Measurements from ENCODE around the gene ZFTA.
"Not testable (repeated sequence)": the region's sequence is repeated elsewhere in the genome, so short reads cannot be mapped to it uniquely, and the experiment has no call there.

Gene ZFTA

DNA sequence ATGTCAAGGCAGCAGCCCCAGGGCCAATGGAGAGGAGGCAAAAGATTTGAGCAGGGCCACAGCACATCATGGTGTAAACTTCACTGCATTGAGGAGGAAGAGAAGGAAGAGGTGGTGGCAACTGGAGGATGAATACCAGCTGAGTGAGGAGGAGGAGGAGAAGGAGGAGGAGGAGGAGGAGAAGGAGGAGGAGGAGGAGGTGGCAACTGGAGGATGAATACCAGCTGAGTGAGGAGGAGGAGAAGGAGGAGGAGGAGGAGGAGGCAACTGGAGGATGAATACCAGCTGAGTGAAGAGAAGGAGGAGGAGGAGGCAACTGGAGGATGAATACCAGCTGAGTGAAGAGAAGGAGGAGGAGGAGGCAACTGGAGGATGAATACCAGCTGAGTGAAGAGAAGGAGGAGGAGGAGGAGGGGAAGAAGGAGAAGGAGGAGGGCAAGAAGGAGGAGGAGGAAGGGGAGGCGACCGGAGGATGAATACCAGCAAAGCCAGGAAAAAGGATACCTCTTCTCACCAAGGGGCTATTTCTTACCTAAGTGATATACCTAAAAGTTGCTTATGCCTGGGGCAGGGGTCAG, 3.3 kb upstream of the ZFTA start:
- DNase-seq: not testable (repeated sequence)

DNA sequence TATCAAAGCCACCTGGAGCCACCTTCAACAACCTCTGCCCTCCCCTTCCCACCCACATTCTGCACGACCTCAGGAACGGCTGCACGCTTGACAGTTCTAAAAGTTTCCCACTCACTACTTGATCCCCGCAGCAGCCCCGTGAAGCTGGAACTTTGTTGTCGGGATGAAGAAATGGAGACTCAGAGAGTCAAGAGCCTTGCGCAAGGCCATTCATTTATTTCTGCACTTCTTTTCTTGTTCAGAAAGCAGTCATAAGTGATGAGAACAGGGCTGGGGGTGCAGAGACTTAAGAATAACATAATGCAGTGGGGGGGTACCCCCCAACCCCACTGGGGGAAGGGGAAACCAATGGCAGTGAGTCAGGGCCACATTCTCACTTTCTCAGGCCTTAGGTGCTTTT, 2.2 kb upstream of the ZFTA start:
- DNase-seq: no peak

DNA sequence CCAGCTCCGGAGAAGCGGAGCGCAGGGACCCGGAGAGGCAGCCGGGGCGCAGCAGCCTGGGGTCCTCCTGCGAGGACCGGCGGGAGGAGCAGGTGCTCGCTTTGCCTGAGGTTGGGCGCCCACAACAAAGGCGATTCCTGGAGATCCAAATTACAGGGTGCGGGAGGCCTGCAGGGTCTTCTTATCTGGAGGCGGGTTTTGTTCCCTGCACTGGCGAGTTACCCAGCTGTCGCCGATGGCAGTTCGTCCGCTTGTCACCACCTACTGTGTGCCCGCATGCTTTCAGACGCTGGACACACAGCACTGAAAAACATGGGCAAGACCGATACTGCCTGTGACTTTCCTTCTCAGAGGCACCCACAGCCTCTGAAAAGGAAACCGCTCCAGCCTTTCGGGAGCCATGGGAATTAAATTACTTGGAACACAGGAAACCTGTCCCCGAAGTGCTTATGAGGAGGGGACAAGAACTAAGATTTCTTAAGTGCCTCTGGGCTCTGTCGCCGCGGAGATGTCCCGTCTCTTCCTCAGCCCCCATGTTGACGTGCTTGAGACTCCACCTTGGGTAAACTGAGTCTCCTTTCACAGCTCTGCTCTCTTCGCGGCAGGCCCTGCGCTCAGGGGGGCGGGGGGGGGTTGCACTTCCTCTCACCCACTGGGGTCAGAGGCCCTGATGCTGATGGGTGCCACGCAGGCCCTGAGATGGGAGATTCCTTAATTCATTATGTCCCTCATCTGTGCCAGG, 1.3 kb upstream of the ZFTA start:
- no peak for DNase-seq

DNA sequence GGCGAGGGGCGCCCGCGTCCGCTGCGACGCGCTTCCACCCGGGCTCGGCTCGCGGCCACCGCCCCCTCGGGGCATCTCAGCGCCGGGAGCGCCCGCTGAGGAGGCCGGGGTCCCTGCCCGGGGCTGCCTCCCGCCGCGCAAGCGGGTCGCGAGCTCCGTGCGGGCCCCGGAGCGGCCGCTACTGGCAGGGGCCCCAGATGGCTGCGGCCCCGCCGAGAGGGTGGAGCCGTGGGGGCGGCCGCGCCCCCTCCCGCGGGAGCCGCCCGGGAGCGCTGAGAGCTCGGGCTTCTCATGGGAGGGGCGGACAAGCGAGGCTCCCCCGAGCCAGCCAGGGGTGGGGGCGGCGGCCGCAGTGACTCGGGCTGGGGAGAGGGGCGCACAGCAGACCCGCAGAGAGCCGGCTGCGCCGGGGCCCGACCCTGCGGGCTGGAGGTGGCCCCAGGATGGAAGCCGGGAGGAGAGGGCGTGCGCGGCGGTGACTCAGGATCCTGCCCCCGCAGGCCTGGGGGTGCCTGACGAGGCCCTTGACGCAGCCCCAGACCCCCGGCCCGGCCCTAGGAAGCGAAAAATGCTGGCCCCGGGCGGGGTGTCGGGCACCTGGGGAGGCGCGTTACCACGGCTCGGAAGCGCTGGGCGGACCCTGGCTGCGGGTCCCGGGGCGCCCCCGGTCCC, 603 bp upstream of the ZFTA start:
- no peak for DNase-seq

DNA sequence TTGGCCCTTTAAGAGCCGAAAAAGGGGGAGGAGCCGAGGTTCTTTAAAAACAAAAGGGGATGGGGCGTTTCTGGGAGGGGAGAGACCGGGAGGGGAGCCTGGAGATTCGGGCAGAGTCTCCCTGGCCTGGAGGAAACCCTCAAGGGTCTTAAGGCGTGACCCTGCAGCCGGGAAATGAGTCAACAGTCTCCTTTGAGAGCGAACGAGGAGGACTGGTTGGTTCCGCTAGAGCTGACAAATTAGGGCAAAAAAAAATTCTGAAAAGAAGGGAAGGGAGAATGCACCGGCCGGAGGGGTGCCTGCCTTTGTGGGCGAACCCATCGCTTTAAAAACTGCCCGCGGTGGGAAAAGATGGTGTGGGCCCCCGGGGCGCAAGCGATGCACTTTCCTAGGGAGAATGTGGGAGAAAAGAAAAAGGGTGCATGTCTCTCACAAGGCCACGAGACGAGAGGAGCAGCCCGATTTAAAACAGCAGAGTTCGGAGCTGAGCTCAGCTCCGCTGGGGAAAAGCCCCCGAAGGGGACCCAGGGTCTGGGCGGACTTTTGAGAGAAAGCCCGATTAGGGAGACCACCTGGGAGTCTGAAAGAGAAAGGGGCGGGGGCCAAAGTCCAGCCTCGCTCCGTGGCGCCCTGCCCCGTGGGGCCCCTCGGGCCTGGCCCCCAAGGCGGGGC, 874 bp downstream of the ZFTA start:
- DNase-seq: peak; percentile 23

DNA sequence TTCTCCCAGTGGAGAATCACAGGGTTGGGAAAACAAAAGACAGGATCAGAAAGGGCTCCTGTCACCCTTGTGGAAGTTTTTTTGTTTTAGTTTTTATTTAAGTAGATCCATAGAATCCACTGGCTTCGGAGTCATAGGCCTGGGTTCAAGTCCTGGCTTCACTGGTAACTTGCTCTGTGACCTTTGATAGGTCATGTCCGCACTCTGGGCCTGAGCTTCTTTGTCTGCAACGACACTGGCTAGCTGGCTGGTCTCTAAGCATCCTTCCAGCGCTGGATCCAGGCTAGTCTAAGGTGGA, 1.4 kb downstream of the ZFTA start:
- no peak for DNase-seq

DNA sequence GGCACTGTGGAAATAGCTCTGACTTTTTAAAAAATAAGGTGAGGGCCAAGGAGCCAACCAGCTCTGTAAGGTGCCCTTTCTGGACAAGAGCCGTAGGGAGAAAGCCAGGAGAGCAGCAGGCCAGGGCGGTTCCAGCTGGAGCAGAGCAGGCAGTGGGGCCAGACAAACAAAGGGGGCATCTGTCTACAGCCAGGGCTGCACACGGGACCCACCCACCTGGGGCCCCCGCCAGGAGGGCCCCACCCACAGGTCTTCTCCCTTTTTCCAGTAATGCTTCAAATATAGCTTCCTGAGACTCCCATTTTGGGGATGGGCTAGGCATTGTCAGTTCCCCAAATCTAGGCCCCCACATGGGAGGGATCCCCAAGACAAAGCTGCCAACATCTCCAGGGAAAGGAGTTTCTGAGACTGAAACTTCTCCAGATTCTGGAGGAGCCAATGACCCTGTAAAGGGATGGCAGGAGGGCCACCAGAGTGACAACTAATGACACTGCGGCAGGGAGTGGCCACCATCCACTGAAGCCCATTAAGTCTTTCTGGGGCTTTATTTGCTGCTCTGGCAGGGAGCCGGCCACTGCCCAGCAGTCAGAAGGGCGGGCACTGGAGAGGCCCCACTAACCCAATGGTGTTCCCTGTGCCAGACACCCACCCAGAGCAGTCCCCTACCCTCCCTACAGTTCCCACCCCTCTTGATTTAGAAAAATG, 1.9 kb downstream of the ZFTA start:
- no peak for DNase-seq

DNA sequence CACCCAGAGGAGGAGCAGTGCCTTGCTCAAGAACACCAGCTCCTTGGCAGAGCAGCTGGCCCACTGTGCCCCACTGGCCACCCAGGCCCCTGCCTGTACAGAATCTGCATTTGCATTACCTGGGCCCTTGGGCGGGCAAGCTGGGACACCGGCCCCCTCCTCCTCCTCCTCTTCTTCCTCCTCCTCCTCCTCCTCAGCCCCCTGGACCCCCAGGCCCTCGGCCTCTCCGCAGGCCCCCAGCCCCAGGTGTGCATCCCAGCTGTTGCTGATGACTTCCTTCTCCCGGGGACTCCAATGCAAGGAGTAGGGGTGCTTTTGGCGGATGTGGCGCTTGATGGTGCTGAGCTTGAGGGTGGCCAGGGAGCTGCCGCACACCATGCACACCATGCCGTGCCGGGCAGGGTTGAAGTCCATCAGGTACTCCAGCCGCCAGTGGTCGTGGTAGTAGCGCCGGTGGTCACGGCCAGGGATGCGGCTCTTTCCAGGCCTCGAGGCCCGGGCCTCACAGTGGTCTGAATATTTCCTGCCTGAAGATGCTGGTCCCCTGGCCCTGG, 2.8 kb downstream of the ZFTA start:
- DNase-seq: no peak

DNA sequence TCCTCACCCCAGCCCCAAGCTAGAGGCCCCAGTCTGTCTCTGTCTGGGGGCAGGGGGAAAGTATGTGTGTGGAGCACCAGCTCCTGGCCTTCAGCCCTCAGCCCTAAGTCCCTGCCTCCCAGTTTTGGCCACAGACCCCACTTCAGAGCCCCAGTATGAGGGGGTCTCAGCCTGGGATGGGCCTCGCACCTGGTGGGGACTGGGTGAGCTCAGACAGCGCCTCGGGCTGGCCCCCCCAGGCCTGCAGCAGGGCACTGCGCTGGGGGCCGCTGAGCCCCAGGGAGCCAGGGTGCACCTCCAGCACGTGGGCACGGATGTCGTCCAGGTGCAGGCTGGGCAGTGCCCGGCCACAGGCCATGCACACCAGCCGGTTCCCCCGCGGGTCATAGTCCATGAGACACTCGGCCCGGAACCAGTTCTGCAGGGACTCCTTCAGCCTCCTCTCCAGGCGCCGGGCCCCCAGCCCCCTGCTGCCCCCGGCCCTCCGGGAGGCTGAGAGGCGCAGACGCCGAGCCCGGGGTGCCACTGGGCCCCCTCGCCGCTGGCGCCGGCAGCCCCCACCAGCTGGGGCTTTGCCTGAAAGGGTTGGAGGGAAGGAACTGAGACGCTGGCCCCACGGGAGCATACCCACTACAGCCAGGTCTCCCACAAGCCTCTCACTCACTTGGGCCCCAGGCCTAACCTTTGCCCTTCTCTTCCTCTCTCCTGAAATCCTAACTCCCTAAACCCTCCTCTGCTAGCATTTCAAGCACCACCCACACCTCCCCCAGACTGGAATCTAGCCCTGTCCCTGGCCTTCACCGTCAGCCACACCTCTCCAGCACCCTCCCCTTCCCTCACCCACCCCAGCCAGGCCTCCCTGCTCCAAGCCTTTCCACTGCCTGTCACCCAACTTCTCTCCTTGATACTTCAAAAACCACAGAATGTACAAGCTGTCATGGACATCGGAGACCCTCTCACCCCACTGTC, 3.6 kb downstream of the ZFTA start:
- DNase-seq: no peak

DNA sequence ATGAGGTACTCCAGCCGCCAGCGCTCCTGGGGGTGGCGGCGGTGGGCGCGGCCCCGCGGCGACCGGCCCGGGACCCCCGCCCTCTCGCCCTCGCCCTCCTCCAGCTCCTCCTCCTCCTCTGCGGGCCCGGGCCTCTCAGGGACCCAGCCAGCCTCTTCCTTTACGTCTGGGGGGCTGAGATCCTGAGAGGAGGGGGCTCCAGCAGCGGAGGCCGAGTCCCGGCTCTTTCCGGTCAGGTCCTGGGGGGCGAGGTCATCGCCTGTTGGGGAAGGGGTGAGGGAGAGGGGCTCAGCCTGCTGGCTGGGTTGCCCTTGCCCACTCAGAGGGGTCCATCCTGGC, 4.3 kb downstream of the ZFTA start:
- no peak for DNase-seq

DNA sequence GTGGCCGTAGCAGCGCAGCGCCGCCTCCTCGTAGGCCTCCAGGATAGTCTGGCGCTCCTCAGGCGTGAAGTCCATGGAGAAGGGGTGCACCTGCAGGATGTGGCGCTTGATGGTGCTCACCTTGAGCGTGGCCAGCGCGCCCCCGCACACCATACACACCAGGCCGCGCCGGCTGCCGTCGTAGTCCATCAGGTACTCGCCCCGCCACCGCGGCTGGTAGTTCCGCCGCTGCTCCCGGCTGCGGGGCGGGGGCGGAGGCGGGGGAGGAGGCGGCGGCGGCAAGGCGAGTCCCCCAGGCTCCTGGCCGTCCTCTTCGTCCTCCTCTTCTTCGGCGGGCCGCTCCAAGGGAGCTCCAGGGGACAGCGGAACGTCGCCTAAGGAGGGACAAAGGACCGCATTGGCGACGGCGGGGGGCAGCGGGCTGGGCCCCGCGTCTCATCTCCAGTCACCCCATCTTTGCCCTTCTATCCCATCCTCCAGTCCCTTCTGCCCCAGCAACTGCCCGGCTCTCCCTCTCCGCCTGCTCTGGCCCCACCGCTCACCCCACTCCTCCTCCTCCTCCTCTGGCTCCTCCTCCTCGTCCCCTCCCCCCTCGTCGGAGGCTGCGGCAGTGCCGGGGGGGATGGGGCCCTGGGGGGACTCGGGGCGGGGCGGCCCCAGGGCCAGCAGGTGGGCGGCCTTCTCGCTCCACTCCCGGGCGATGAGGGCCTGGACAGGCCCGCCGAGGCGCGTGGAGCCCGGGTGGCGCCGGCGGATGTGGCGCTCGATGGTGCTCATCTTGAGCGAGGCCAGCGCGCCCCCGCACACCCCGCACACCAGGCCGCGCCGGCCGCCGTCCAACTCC, 4.9 kb downstream of the ZFTA start:
- no peak for DNase-seq

DNA sequence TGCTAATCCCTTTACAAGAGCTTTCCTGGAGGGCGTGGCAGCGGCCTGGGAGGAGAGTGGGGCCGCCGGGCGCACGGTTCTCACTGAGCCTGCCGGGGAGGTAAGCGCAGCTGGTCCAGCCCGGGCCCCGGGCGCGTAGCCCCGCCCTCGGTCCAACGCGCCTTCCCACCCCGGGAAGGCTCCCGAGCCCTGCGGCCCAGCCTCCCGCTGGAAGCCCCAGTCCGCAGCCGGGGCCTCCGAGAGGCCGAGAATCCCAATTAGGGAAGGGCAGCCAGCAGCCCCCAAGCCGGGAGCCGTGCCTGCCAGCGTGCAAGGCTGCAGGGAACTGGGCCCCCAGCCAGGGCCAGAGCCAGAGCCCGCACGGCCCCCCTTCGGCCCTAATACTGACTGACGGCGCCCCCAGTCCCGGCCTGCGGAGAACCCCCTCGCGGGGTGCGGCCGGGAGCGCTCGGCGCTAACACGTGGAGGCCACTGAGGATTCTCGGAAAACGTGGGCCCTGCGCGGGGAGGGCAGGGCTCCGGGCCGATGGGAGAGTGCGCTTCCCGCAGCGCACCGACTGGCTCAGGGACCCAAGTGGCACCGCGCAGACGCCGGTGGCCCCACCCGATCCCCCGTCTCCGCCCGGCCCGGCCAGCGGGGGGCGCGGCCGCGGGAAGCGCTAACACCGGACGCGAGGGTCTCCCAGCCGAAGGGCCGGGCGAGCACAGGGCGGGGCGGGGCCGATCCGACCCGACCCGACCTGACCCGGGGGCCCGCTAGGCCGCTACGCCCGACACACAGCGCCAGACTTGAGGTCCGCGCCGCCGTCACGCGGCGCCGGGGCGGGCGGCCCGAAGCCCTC, 5.7 kb downstream of the ZFTA start:
- no peak for DNase-seq

DNA sequence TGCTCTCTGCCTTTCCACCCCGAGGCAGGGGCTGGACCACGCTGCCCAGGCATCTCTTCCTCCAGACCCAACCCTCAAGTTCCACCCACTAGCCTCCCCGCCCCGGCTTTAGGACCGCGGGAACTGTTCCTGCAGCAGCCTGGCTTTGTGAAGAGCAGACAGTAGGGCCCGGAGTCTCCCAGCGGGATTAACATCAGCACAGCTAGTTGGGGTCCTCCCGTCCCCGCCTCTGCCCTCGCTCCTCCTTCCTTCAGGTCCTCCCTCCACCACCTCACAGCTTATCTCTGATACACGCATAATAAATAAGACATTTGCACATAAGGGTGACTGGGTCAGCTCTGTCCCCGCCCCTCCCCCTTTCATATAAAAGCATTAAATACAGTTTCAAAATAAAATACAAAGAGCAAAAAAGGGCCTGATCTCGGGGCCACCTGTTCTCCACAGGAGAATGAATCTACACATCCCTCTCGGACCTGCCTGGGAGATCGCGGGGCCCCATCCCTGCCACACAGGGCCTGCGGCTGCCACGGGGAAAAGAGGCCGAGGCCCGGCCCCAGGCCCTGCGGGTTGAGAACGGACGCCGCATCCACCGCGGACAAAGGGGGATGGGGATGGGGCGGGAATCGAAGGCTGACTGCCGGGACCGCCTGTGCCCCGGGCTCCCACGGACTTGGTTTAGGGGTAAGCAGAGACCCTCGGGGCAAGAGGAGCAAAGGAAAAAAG, 6.5 kb downstream of the ZFTA start:
- DNase-seq: no peak

DNA sequence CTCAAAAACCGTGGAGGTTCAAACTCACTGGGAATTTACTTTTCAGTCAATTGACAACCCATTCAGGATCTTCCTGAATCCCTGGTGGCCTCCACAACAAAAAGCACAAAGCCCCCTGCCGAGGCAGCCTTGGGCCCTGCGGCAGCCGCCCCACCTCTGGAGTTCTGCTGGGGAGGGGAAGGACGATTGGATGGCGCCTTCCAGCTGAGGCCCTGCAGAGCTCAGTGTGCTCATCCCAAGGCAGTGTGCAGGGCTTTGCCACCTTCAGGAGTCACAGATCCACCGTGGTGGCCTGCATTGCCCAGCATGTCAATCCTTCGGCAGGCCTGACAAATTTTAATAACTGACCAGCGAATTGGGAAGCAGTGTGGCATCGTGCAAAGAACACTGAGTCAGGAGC, 7.4 kb downstream of the ZFTA start:
- DNase-seq: no peak

DNA sequence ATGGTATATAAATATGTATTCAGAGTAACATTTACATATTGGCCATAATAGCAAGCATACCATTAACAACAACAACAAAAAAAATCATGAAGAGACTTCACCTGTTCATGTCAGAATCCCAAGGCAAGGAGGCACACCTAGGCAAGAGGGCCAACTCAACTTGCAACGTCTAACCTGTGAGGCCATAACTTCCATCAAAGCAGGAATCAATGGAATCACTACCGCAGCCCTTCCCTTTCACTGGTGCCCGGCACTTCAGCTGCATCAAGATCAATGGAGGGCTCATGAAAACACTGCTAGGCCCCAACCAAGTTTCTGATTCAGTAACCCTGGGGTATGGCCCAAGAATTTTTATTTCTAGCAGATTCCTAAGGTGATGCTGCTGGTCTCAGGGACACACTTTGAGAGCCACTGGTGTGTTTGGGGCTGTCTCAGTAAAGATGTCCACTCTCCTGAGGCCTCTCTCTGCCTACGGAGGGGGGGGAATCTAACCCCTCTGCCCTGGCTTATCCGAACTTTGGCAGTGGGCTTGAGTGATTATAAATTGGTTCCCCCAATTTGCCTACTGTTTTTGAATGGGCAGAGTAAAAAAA, 8.0 kb downstream of the ZFTA start:
- no peak for DNase-seq

DNA sequence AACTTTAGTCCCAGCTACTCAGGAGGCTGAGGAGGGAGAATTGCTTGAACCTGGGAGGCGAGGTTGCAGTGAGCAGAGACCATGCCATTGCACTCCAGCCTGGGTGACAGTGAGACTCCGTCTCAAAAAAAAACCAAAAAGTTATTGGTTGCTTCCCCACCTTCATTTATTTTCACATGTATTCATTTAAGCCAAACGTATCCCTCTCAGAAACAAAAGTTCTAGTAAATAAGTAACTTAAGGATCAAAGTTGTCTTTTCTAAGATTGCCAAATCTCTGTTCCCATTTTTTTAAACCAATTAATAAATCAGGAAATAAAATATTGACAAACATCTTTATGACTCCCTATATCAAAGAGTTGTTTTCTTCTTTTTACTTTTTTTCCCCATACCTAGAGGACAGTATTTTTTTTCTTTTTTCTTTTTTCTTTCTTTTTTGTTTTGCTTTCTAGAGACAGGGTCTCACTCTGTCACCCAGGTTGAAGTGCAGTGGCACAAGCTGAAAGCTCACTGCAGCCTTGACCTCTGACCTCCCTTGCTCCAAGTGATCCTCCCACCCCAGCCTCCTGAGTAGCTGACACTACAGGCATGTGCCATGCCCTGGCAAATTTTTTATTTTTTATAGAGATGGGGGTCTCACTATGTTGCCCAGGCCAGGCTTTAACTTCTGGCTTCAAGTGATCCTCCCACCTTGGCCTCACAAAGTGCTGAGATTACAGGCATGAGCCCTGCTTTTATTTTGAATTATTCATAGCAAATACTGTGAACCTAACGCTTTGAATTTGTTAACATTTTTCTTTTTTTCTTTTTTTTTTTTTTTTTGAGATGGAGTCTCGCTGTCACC, 11.4 kb downstream of the ZFTA start:
- DNase-seq: no peak

DNA sequence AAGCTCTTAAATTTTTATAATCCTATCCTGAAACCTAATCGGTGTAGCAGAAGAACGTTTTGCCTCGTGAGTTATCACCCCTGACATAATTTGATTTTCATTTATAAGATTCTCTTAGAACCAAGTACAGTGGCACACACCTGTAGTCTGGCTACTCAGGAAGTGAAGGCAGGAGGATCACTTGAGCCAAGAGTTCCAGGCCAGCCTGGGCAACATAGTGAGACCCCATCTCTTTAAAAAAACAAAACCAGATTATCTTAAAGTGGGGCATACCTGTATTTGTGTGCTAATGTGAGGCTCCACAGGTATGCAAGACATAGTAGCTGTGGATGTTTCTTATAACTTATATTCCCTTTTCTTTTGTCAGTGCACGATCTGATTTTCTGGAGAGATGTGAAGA, 19.0 kb downstream of the ZFTA start:
- no peak for DNase-seq

DNA sequence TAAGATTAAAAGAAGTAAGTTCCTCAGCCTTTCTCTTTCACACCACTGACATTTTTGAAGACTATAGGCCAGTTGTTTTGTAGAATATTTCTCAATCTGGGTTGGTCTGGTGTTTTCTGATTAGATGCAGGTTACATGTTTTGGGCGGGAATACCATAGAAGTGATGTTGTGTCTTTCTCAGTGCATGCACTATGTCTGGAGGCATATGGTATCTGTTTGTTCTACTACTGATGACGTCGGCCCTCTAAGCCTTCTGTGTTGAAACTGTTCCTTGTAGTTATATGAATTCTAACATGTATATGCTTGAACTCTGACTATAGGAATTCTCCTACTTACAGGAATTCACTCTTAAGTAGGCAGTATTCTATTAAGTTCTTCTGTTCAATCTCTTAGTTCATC, 21.6 kb downstream of the ZFTA start:
- DNase-seq: no peak

Measured in stimulated activated CD4-positive, alpha-beta T cell treated with anti-CD3 and anti-CD28 coated beads, Interleukin-1b, Interleukin-23, amount 100 ng/mL, for 48 hours (primary cell).